ENCODE results near the gene KIF3C.
"Not testable (repeated sequence)": the region's sequence is repeated elsewhere in the genome, so short reads cannot be mapped to it uniquely, and the experiment has no call there.

KIF3C gene

DNA sequence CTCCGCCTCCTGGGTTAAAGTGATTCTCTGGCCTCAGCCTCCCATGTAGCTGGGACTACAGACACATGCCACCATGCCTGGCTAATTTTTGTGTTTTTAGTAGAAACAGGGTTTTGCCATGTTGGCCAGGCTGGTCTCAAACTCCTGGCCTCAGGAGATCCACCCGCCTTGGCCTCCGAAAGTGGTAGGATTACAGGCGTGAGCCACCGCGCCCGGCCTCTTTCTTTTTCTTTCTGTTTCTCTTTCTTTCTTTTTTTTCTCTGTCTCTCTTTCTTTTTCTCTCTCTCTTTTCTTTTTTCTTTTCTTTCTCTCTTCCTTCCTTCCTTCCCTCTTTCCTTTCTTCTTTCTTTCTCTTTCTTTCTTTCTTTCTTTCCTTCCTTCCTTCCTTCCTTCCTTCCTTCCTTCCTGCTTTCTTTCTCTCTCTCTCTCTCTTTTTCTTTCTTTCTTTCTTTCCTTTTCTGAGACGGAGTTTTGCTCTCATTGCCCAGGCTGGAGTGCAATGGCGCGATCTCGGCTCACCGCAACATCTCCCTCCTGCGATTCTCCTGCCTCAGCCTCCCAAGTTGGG, 16.6 kb upstream of the KIF3C start:
- not testable (repeated sequence) for H3K27ac ChIP-seq (ENCODE audit: low read length); H3K9me3 ChIP-seq (ENCODE audit: control insufficient read depth in 1 of 2, low read length in 2 of 2); H3K36me3 ChIP-seq (ENCODE audit: control insufficient read depth in 1 of 2, insufficient read depth in 2 of 2, low read length in 2 of 2); H3K4me3 ChIP-seq (ENCODE audit: low read depth in 1 of 2, low read length in 2 of 2); H3K27me3 ChIP-seq (ENCODE audit: low read depth, low read length)
- peaks cover 12 to 15% of the 10 kb centered on the region in 2 donors for H3K4me1 ChIP-seq (ENCODE audit: control insufficient read depth in 1 of 2, insufficient read depth in 2 of 2, low read length in 2 of 2)

DNA sequence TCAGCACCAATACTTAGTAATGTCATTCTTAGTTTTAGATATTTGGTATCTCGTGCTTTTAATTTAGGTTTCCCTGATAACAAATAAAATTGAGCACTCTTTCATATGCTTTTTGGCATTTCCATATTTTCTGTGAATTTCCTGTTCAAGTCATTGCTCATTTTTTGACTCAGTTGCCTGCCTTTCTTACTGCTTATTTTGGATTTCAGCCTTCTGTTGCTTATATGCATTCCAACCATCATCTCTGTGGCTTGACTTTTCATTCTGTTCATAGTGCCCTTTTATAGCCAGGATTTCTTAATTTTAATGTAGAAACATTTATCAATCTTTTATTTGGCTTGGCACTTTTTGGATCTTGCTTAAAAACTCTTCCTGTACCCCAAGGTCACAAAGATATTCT, 14.5 kb upstream of the KIF3C start:
- no peaks in the 10 kb centered on the region for H3K9me3 ChIP-seq (ENCODE audit: control insufficient read depth in 1 of 2, low read length in 2 of 2)
- no peaks in the 10 kb centered on the region for H3K36me3 ChIP-seq (ENCODE audit: control insufficient read depth in 1 of 2, insufficient read depth in 2 of 2, low read length in 2 of 2)
- peaks cover 6 to 9% of the 10 kb centered on the region in 2 donors for H3K4me1 ChIP-seq (ENCODE audit: control insufficient read depth in 1 of 2, insufficient read depth in 2 of 2, low read length in 2 of 2)
- H3K27ac ChIP-seq (ENCODE audit: low read length): no peak overlapping the region
- no peak overlapping the region for H3K4me3 ChIP-seq (ENCODE audit: low read depth in 1 of 2, low read length in 2 of 2)
- H3K27me3 ChIP-seq (ENCODE audit: low read depth, low read length): no peaks in the 10 kb centered on the region

- Histone ChIP-seq H3K4me3 (ENCODE audit: low read depth in 1 of 2, low read length in 2 of 2) (no peak overlapping the region), H3K36me3 (ENCODE audit: control insufficient read depth in 1 of 2, insufficient read depth in 2 of 2, low read length in 2 of 2) (no peaks in the 10 kb centered on the region), H3K9me3 (ENCODE audit: control insufficient read depth in 1 of 2, low read length in 2 of 2) (no peaks in the 10 kb centered on the region), H3K4me1 (ENCODE audit: control insufficient read depth in 1 of 2, insufficient read depth in 2 of 2, low read length in 2 of 2) (peaks cover 0 to 3% of the 10 kb centered on the region in 2 donors), H3K27me3 (ENCODE audit: low read depth, low read length) (no peaks in the 10 kb centered on the region), H3K27ac (ENCODE audit: low read length) (no peak overlapping the region)
Observed at GRCh38 chr2:25994509-25994908, 12.2 kb upstream of the KIF3C start.

- Histone ChIP-seq H3K4me1 (ENCODE audit: control insufficient read depth in 1 of 2, insufficient read depth in 2 of 2, low read length in 2 of 2) (peaks cover 0 to 3% of the 10 kb centered on the region in 2 donors), H3K27me3 (ENCODE audit: low read depth, low read length) (no peaks in the 10 kb centered on the region), H3K27ac (ENCODE audit: low read length) (no peak overlapping the region)
Observed at GRCh38 chr2:25993049-25993448, 10.8 kb upstream of the KIF3C start.

GRCh38 chr2:25992556-25992955, 10.3 kb upstream of the KIF3C start:
- Histone ChIP-seq H3K9me3 (ENCODE audit: control insufficient read depth in 1 of 2, low read length in 2 of 2) (no peaks in the 10 kb centered on the region), H3K27me3 (ENCODE audit: low read depth, low read length) (no peaks in the 10 kb centered on the region), H3K27ac (ENCODE audit: low read length) (no peak overlapping the region), H3K4me1 (ENCODE audit: control insufficient read depth in 1 of 2, insufficient read depth in 2 of 2, low read length in 2 of 2) (peaks cover 0 to 3% of the 10 kb centered on the region in 2 donors), H3K36me3 (ENCODE audit: control insufficient read depth in 1 of 2, insufficient read depth in 2 of 2, low read length in 2 of 2) (no peaks in the 10 kb centered on the region), H3K4me3 (ENCODE audit: low read depth in 1 of 2, low read length in 2 of 2) (no peak overlapping the region)

More at GRCh38 chr2:25993049-25993448, 10.8 kb upstream of the KIF3C start:
- Histone ChIP-seq H3K9me3 (ENCODE audit: control insufficient read depth in 1 of 2, low read length in 2 of 2) (no peaks in the 10 kb centered on the region), H3K36me3 (ENCODE audit: control insufficient read depth in 1 of 2, insufficient read depth in 2 of 2, low read length in 2 of 2) (no peaks in the 10 kb centered on the region), H3K4me3 (ENCODE audit: low read depth in 1 of 2, low read length in 2 of 2) (no peak overlapping the region)

DNA sequence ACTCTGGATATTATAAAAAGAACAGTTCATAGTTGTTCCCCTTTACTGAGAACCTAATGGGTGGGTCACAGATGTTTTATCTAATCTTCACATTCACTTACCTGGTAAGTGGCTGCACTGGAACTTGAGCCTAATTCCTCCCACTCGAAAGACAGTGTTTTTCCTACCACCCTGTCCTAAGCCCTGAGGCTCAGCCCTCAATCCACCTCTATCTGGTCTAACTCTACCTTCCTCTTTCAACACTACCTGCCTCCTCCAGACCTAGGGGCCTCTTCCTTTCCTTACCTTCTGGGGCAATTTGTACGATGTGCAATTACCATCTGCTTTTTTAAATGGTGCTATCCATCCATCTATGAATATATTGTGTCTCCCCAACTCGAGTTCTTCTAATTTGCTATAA, 9.7 kb upstream of the KIF3C start:
- Histone ChIP-seq H3K36me3 (ENCODE audit: control insufficient read depth in 1 of 2, insufficient read depth in 2 of 2, low read length in 2 of 2) (no peaks in the 10 kb centered on the region), H3K27me3 (ENCODE audit: low read depth, low read length) (no peaks in the 10 kb centered on the region), H3K9me3 (ENCODE audit: control insufficient read depth in 1 of 2, low read length in 2 of 2) (no peaks in the 10 kb centered on the region), H3K4me1 (ENCODE audit: control insufficient read depth in 1 of 2, insufficient read depth in 2 of 2, low read length in 2 of 2) (peaks cover 0 to 3% of the 10 kb centered on the region in 2 donors), H3K4me3 (ENCODE audit: low read depth in 1 of 2, low read length in 2 of 2) (peak overlapping the region in 1 of 2 donors; percentile 40), H3K27ac (ENCODE audit: low read length) (no peak overlapping the region)

- Histone ChIP-seq H3K36me3 (ENCODE audit: control insufficient read depth in 1 of 2, insufficient read depth in 2 of 2, low read length in 2 of 2) (no peaks in the 10 kb centered on the region), H3K27me3 (ENCODE audit: low read depth, low read length) (no peaks in the 10 kb centered on the region), H3K4me3 (ENCODE audit: low read depth in 1 of 2, low read length in 2 of 2) (no peak overlapping the region), H3K4me1 (ENCODE audit: control insufficient read depth in 1 of 2, insufficient read depth in 2 of 2, low read length in 2 of 2) (peaks cover 0 to 3% of the 10 kb centered on the region in 2 donors), H3K9me3 (ENCODE audit: control insufficient read depth in 1 of 2, low read length in 2 of 2) (no peaks in the 10 kb centered on the region), H3K27ac (ENCODE audit: low read length) (no peak overlapping the region)
Observed at GRCh38 chr2:25989154-25989553, 6.9 kb upstream of the KIF3C start.

DNA sequence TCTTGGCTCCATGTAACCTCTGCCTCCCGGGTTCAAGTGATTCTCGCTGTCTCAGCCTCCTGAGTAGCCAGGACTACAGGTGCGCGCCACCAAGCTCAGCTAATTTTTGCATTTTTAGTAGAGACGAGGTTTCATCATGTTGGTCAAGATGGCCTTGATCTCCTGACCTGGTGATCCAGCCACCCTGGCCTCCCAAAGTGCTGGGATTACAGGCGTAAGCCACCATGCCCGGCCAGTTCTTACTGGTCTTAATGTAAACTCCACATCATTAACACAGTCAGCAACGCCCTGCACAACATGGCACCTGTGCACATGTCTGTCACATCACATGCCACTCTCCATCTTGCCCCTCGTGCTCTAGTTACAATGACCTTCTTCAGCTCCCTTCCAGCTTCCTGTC, 5.8 kb upstream of the KIF3C start:
- no peak overlapping the region for H3K27ac ChIP-seq (ENCODE audit: low read length)
- H3K27me3 ChIP-seq (ENCODE audit: low read depth, low read length): no peaks in the 10 kb centered on the region
- no peaks in the 10 kb centered on the region for H3K36me3 ChIP-seq (ENCODE audit: control insufficient read depth in 1 of 2, insufficient read depth in 2 of 2, low read length in 2 of 2)
- H3K9me3 ChIP-seq (ENCODE audit: control insufficient read depth in 1 of 2, low read length in 2 of 2): no peaks in the 10 kb centered on the region
- peaks cover 0 to 3% of the 10 kb centered on the region in 2 donors for H3K4me1 ChIP-seq (ENCODE audit: control insufficient read depth in 1 of 2, insufficient read depth in 2 of 2, low read length in 2 of 2)
- H3K4me3 ChIP-seq (ENCODE audit: low read depth in 1 of 2, low read length in 2 of 2): no peak overlapping the region

DNA sequence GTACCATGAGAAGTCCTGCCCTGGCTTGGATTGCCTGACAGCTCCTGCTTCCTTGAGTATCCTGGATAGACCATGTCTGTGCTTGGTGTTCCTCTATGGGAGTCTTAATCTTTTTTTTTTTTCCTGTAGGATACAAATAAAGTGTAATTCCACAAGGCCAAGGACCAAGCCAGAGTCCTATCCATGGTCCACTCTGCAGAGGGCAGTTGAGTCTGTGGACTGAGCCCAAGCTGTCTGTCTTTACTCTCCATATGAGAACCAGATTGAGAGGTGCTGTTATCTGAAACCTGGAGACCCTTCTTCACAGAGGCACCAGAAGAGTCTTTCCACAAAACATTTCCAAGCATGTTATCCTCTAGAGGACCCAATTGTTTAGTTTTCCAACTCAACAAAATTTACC, 1.4 kb upstream of the KIF3C start:
- Histone ChIP-seq H3K27ac (ENCODE audit: low read length) (no peak overlapping the region), H3K36me3 (ENCODE audit: control insufficient read depth in 1 of 2, insufficient read depth in 2 of 2, low read length in 2 of 2) (no peaks in the 10 kb centered on the region), H3K27me3 (ENCODE audit: low read depth, low read length) (no peaks in the 10 kb centered on the region), H3K4me3 (ENCODE audit: low read depth in 1 of 2, low read length in 2 of 2) (no peak overlapping the region), H3K9me3 (ENCODE audit: control insufficient read depth in 1 of 2, low read length in 2 of 2) (no peaks in the 10 kb centered on the region), H3K4me1 (ENCODE audit: control insufficient read depth in 1 of 2, insufficient read depth in 2 of 2, low read length in 2 of 2) (peaks cover 4 to 21% of the 10 kb centered on the region in 2 donors)

DNA sequence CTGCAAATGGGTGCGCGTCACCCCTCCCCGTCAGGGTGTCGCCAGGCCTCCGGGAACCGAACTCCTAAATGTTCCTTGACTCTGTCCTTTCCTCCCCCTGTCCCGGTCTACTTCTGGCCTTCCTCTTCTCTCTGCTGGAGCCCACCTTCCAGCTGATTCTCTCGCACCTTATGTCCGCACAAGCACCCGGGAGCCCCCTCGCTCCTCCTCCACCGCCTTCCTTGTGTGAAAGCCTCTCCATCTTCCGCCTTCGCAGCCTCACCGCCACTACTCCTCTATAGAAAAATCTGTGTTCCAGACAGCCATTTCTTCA, 627 bp upstream of the KIF3C start:
- H3K4me1 ChIP-seq (ENCODE audit: control insufficient read depth in 1 of 2, insufficient read depth in 2 of 2, low read length in 2 of 2): peaks cover 4 to 25% of the 10 kb centered on the region in 2 donors
- no peaks in the 10 kb centered on the region for H3K27me3 ChIP-seq (ENCODE audit: low read depth, low read length)
- H3K27ac ChIP-seq (ENCODE audit: low read length): no peak overlapping the region
- H3K4me3 ChIP-seq (ENCODE audit: low read depth in 1 of 2, low read length in 2 of 2): peak overlapping the region; percentile 64 to 81
- H3K36me3 ChIP-seq (ENCODE audit: control insufficient read depth in 1 of 2, insufficient read depth in 2 of 2, low read length in 2 of 2): no peaks in the 10 kb centered on the region
- H3K9me3 ChIP-seq (ENCODE audit: control insufficient read depth in 1 of 2, low read length in 2 of 2): no peaks in the 10 kb centered on the region

GRCh38 chr2:25981596-25982272, 563 bp downstream of the KIF3C start:
- Histone ChIP-seq H3K27me3 (ENCODE audit: low read depth, low read length) (no peaks in the 10 kb centered on the region), H3K27ac (ENCODE audit: low read length) (no peak overlapping the region), H3K4me1 (ENCODE audit: control insufficient read depth in 1 of 2, insufficient read depth in 2 of 2, low read length in 2 of 2) (peaks cover 4 to 30% of the 10 kb centered on the region in 2 donors), H3K36me3 (ENCODE audit: control insufficient read depth in 1 of 2, insufficient read depth in 2 of 2, low read length in 2 of 2) (no peaks in the 10 kb centered on the region), H3K4me3 (ENCODE audit: low read depth in 1 of 2, low read length in 2 of 2) (peak overlapping the region; percentile 64 to 81), H3K9me3 (ENCODE audit: control insufficient read depth in 1 of 2, low read length in 2 of 2) (no peaks in the 10 kb centered on the region)

DNA sequence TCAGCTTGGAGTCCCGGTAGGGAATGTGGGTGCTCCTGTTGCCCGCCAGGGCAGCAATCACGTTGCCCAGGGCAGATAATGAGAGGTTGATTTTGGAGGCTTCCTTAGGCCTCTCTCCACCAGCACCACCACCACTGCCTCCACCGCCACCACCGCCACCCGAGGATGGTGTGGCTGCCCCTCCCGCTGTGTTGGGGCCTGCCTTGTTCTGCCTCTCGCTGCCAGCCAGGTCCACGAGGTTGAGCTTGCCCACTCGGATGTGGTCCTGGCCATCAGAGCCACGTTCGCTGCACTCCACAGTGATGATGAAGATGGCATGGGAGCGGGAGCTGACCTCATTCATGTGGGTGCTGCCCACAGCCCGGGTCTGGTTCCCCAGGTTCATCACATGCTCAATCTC, 1.3 kb downstream of the KIF3C start:
- H3K4me3 ChIP-seq (ENCODE audit: low read depth in 1 of 2, low read length in 2 of 2): peak overlapping the region in 1 of 2 donors; percentile 81
- peaks cover 4 to 30% of the 10 kb centered on the region in 2 donors for H3K4me1 ChIP-seq (ENCODE audit: control insufficient read depth in 1 of 2, insufficient read depth in 2 of 2, low read length in 2 of 2)
- no peak overlapping the region for H3K27ac ChIP-seq (ENCODE audit: low read length)
- no peaks in the 10 kb centered on the region for H3K36me3 ChIP-seq (ENCODE audit: control insufficient read depth in 1 of 2, insufficient read depth in 2 of 2, low read length in 2 of 2)
- H3K9me3 ChIP-seq (ENCODE audit: control insufficient read depth in 1 of 2, low read length in 2 of 2): no peaks in the 10 kb centered on the region
- H3K27me3 ChIP-seq (ENCODE audit: low read depth, low read length): no peaks in the 10 kb centered on the region

Data from muscle layer of duodenum (tissue), 2 donors.